ENCODE data around the gene MSMB.
A peak's percentile ranks its signal among the peaks of the same experiment; 100 is the strongest.

The MSMB gene

GRCh38 chr10:46079831-46080585, 33.9 kb upstream of the MSMB start:
- peak; percentile 14; the same call in 1 of the 2 replicates for TF ChIP-seq MYC (IDR thresholded peaks at IDR 0.05; ENCODE audit: low read depth, low read length)
- no peak for TF ChIP-seq CTCF (IDR thresholded peaks at IDR 0.05; ENCODE audit: low read depth, low read length)
- peak; percentile 97 for DNase-seq (ENCODE audit: low read depth)
- peak overlapping the region; percentile 27 for H3K4me3 ChIP-seq (ENCODE audit: low read depth, low read length)

- DNase-seq (ENCODE audit: low read depth) = peak; percentile 82
- no peak for TF ChIP-seq MYC (IDR thresholded peaks at IDR 0.05; ENCODE audit: low read depth, low read length)
- no peak for TF ChIP-seq CTCF (IDR thresholded peaks at IDR 0.05; ENCODE audit: low read depth, low read length)
Observed at GRCh38 chr10:46077731-46078413, 31.8 kb upstream of the MSMB start.

GRCh38 chr10:46077141-46077554, 31.1 kb upstream of the MSMB start:
- TF ChIP-seq CTCF (IDR thresholded peaks at IDR 0.05; ENCODE audit: low read depth, low read length) (no peak), MAX (IDR thresholded peaks at IDR 0.05; ENCODE audit: low read depth, low read length) (peak; percentile 90), MYC (IDR thresholded peaks at IDR 0.05; ENCODE audit: low read depth, low read length) (peak; percentile 89)
- H3K4me3 ChIP-seq (ENCODE audit: low read depth, low read length) = no peak overlapping the region
- peak; percentile 96 for DNase-seq (ENCODE audit: low read depth)

More at GRCh38 chr10:46077731-46078413, 31.8 kb upstream of the MSMB start:
- peak overlapping the region; percentile 29 for H3K4me3 ChIP-seq (ENCODE audit: low read depth, low read length)

GRCh38 chr10:46075869-46076268, 29.8 kb upstream of the MSMB start:
- no peak overlapping the region for H3K4me3 ChIP-seq (ENCODE audit: low read depth, low read length)
- TF ChIP-seq MYC (IDR thresholded peaks at IDR 0.05; ENCODE audit: low read depth, low read length) (no peak), POLR2A (IDR thresholded peaks at IDR 0.05; ENCODE audit: extremely low read depth, insufficient read length) (no peak), CTCF (IDR thresholded peaks at IDR 0.05; ENCODE audit: low read depth, low read length) (no peak), MAX (IDR thresholded peaks at IDR 0.05; ENCODE audit: low read depth, low read length) (no peak)
- no peak for DNase-seq (ENCODE audit: low read depth)

GRCh38 chr10:46074196-46074946, 28.3 kb upstream of the MSMB start:
- DNase-seq (ENCODE audit: low read depth) = no peak
- TF ChIP-seq CTCF (IDR thresholded peaks at IDR 0.05; ENCODE audit: low read depth, low read length) (no peak), MYC (IDR thresholded peaks at IDR 0.05; ENCODE audit: low read depth, low read length) (no peak), POLR2A (IDR thresholded peaks at IDR 0.05; ENCODE audit: extremely low read depth, insufficient read length) (no peak), MAX (IDR thresholded peaks at IDR 0.05; ENCODE audit: low read depth, low read length) (no peak)
- no peak overlapping the region for H3K4me3 ChIP-seq (ENCODE audit: low read depth, low read length)

Measured in NB4 (cell line).